BE2C (cell line): ENCODE results near the gene PRSS53.

ENCODE experiments used
- DNase-seq: peaks from one replicate; pipeline ENCODE4 v3.0.0-alpha.2; 2020
- H3K27me3 ChIP-seq: fragments of 250-450 bp; sonication (Bioruptor Pico); 2 replicates; pipeline ENCODE4 v1.5.1; 2020; ENCODE audit warnings: mild to moderate bottlenecking
- H3K36me3 ChIP-seq: fragments of 250-450 bp; sonication (Bioruptor Pico); 2 replicates; pipeline ENCODE4 v1.5.1; 2020; ENCODE audit warnings: mild to moderate bottlenecking
- H3K4me1 ChIP-seq: fragments of 250-450 bp; sonication (Bioruptor Pico); 2 replicates; pipeline ENCODE4 v1.5.1; 2020
- H3K4me3 ChIP-seq: 2 replicates; pipeline ENCODE4 v1.5.1; 2011; ENCODE audit warnings: low read depth, low read length
- H3K9me3 ChIP-seq: fragments of 250-450 bp; sonication (Bioruptor Pico); 2 replicates; pipeline ENCODE4 v1.5.1; 2020
- TF ChIP-seq, protein P1 (sequence below): IDR thresholded peaks from 2 replicates; pipeline ENCODE4 v1.5.1; 2012; ENCODE audit warnings: mild to moderate bottlenecking, low read depth, low read length

PRSS53 gene

DNA sequence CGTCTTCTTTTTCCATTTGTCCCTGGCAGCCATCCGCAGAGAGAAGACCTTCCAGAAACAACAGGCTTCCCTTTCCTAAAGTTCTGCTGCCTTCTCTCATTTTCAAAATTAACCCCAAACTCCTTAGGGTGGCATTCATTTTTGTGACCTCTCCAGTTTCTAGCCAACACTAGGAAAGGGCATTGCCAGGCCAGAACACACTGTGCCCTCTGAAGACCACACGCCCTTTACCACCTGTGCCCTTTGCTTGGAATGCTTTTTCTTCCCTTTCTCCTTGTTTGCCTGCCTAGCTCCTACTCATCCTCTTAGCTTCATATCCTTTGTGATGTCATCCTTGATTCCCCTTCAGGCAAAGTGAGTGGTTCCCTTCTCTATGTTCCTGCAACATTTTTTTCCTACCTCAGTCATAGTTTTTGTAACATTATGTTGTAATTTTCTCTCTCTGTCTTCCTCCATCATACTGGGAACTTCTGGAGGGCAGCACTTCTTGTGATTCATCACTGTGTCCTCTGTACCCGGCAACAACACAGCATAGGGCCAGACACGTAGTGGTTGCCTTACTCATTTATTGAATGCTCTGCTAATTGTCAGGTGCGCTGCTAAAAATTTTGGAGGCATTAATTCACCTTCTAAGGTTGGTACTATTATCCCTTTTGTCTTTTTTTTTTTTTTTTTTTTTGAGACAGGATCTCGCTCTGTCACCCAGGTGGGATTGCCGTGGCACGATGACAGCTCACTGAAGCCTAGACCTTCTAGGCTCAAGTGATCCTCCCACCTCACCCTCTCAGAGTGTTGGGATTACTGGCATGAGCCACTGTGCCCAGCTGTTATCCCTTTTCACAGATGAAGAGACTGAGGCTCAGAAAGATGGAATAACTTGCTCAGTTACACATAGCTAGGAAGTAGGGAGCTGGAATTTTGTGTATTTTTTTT lies 29.7 kb upstream of the PRSS53 start:
- no peaks in the 10 kb centered on the region for H3K9me3 ChIP-seq
- H3K36me3 ChIP-seq: peaks cover 37% of the 10 kb centered on the region
- no peaks in the 10 kb centered on the region for H3K4me1 ChIP-seq
- TF ChIP-seq, protein P1, sequence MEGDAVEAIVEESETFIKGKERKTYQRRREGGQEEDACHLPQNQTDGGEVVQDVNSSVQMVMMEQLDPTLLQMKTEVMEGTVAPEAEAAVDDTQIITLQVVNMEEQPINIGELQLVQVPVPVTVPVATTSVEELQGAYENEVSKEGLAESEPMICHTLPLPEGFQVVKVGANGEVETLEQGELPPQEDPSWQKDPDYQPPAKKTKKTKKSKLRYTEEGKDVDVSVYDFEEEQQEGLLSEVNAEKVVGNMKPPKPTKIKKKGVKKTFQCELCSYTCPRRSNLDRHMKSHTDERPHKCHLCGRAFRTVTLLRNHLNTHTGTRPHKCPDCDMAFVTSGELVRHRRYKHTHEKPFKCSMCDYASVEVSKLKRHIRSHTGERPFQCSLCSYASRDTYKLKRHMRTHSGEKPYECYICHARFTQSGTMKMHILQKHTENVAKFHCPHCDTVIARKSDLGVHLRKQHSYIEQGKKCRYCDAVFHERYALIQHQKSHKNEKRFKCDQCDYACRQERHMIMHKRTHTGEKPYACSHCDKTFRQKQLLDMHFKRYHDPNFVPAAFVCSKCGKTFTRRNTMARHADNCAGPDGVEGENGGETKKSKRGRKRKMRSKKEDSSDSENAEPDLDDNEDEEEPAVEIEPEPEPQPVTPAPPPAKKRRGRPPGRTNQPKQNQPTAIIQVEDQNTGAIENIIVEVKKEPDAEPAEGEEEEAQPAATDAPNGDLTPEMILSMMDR: no peak
- H3K27me3 ChIP-seq: no peaks in the 10 kb centered on the region
- peak overlapping the region; percentile 80 for H3K4me3 ChIP-seq
- no peak for DNase-seq

DNA sequence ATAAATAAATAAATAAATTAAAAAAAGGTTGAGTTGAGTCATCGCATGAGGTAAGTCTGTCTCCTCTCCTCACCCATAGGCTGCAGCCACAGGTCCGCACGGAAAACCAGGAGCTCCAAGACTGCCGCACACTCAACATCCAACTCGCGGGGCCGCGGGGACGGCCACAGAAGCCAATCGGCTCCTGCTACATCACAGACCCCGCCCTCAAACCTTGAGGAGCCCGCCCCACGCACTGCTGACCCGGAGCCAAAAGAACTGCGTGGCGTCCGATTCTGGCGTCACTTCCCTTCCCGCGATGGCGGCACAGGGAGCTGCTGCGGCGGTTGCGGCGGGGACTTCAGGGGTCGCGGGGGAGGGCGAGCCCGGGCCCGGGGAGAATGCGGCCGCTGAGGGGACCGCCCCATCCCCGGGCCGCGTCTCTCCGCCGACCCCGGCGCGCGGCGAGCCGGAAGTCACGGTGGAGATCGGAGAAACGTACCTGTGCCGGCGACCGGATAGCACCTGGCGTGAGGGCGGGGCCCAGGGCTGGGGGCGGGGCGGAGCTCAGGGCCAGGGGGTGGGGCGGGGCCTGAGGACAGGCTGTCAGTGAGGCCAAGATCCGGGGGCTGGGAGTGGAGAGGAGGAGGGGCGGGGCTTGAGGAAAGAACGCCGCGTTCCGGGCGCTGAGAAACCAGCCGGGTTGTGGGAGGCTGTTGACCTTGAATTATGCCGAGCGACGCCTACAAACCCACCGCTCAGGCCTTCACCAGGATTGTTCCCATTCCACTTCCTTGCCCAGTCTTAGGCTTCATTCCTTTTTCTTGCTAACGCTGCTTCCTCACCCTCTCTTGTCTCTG lies 28.9 kb upstream of the PRSS53 start, which contains the start of gene KAT8:
Gene KAT8, plus strand, starts transcription at position 281 of the 839 bp plus-strand sequence. Its CDS starts 18 bp downstream, at position 299.
- Histone ChIP-seq H3K36me3 (peaks cover 35% of the 10 kb centered on the region), H3K27me3 (no peaks in the 10 kb centered on the region), H3K9me3 (no peaks in the 10 kb centered on the region), H3K4me3 (peak within 1 kb of the TSS; percentile 80), H3K4me1 (no peaks in the 10 kb centered on the region)
- TF ChIP-seq, protein P1: no peak
- DNase-seq: peak; percentile 99

DNA sequence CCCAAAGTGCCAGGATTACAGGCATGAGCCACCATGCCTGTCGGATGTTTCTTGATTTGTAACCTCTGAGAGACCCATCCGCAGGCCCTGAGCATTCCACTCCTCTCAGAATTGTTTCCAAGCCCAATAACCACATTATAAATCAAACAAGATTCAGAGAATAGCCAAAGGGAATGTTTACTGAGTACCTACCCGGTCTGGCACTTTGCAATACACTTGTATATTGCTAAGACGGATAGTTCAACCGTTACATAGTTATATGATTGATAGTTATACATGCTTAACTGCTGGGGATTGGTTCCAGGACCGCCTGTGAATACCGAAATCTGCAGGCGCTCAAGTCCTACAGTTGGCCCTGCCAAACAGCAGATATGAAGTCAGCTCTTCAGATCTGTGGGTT lies 25.7 kb upstream of the PRSS53 start:
- no peak for DNase-seq
- H3K27me3 ChIP-seq: no peaks in the 10 kb centered on the region
- TF ChIP-seq, protein P1: no peak
- H3K4me3 ChIP-seq: no peak overlapping the region
- no peaks in the 10 kb centered on the region for H3K4me1 ChIP-seq
- peaks cover 36% of the 10 kb centered on the region for H3K36me3 ChIP-seq
- no peaks in the 10 kb centered on the region for H3K9me3 ChIP-seq

DNA sequence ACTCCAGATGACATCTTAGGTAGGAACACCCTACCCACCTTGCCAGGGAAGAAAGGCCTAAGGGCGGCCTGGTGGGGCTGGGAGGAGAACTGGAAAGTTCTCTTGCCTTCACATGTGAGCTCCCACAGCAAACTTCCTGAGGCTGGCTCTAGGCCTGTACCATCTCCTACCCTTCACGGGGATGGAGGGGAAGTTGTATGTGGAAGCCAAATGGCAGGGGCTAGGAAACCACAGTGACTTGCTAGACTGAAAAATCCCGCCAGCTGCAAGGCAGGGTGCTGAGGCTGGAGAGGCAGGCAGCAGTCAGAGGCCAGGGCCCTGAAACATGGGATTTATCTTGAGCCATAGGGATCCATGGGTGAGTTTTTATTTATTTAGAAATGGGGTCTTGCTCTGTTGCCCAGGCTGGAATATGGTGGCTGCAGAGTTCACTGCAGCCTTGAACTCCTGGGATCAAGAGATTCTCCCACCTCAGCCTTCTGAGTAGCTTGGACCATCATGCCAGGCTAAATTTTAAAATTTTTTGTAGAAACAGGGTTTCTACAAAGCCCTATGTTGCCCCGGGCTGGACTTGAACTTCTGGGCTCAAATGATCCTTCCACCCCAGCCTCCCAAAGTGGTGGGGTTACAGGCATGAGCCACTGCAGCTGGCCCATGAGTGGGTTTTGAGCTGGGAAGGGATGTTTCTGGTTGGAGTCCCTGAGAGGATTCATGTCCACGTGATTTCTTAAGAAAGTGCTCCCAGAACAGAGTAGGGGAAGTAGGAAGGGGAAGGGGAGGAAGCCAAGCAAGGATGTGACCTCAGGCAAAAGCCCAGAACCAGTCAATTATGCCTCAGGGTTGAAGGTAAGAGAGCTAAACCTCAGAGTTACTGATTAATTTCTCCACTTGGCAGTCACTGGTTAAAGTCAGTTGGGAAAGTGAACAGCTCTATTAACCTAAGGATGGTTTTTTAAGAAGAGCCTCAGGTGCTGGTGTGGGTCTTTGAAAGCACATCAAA lies 24.7 kb upstream of the PRSS53 start:
- Histone ChIP-seq H3K4me1 (no peaks in the 10 kb centered on the region), H3K36me3 (peaks cover 34% of the 10 kb centered on the region)
- no peak for DNase-seq

DNA sequence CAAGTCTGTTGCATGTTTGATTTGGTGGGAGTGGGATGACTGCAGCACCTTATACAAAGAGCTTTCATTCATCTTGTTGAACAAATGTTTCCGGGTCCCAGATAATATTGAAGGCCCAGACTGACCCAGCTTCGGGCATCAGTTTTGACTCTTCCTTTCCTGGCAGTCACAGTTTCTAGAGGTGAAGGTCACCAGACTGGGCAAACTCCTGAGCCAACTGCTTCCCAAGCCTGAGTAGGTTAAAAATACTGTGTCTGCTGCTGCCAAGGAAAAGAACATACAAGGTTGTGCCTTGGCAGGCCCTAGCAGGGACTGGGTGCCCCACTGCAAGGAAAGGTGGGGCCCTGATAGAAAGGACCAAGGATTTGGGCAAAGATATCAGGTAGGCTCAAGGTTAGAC lies 24.0 kb upstream of the PRSS53 start:
- DNase-seq: no peak
- Histone ChIP-seq H3K36me3 (peaks cover 34% of the 10 kb centered on the region), H3K4me1 (no peaks in the 10 kb centered on the region), H3K4me3 (no peak overlapping the region), H3K9me3 (no peaks in the 10 kb centered on the region), H3K27me3 (no peaks in the 10 kb centered on the region)
- TF ChIP-seq, protein P1: no peak

More for the DNA sequence above, 24.7 kb upstream of the PRSS53 start:
- no peaks in the 10 kb centered on the region for H3K9me3 ChIP-seq
- H3K27me3 ChIP-seq: no peaks in the 10 kb centered on the region
- H3K4me3 ChIP-seq: no peak overlapping the region
- TF ChIP-seq, protein P1: no peak
